Stimulated activated memory B cell treated with anti-CD40 and anti-IgM and Interleukin-4, amounts not matched to agents 10 μg/mL and 1 μg/mL and 100 μg/mL, for 72 hours (primary cell): Measurements from ENCODE around the gene HOXD4.

Experiments used
- ATAC-seq: fragments of 150-1000 bp; cut with Tn5 transposase; 2 replicates; pipeline ENCODE4 v1.10.0; 2021
- H3K27ac Mint-ChIP-seq: one replicate; pipeline ENCODE4 v1.8.0; 2022; ENCODE audit warnings: mild to moderate bottlenecking, mixed read lengths
- H3K27me3 Mint-ChIP-seq: one replicate; pipeline ENCODE4 v1.8.0; 2022; ENCODE audit warnings: mixed read lengths
- H3K36me3 Mint-ChIP-seq: one replicate; pipeline ENCODE4 v1.8.0; 2022; ENCODE audit warnings: mixed read lengths
- H3K4me1 Mint-ChIP-seq: one replicate; pipeline ENCODE4 v1.8.0; 2022; ENCODE audit warnings: mixed read lengths
- H3K4me3 Mint-ChIP-seq: one replicate; pipeline ENCODE4 v1.8.0; 2022; ENCODE audit warnings: mild to moderate bottlenecking, moderate library complexity, mixed read lengths
- H3K9me3 Mint-ChIP-seq: one replicate; pipeline ENCODE4 v1.8.0; 2022; ENCODE audit warnings: mixed read lengths

The HOXD4 gene

GRCh38 chr2:176174382-176174823 is 23.1 kb downstream of the HOXD4 start:
- Mint-ChIP-seq H3K27me3 (peaks cover 95% of the 10 kb centered on the region), H3K4me3 (no peak overlapping the region), H3K9me3 (no peaks in the 10 kb centered on the region), H3K36me3 (no peaks in the 10 kb centered on the region), H3K4me1 (peaks cover 19% of the 10 kb centered on the region), H3K27ac (no peak overlapping the region)
- ATAC-seq = no peak

GRCh38 chr2:176174824-176175708 is 23.7 kb downstream of the HOXD4 start:
- peaks cover 95% of the 10 kb centered on the region for H3K27me3 Mint-ChIP-seq
- no peaks in the 10 kb centered on the region for H3K36me3 Mint-ChIP-seq
- no peak for ATAC-seq
- peaks cover 19% of the 10 kb centered on the region for H3K4me1 Mint-ChIP-seq
- no peak overlapping the region for H3K27ac Mint-ChIP-seq
- H3K4me3 Mint-ChIP-seq = no peak overlapping the region
- H3K9me3 Mint-ChIP-seq = no peaks in the 10 kb centered on the region

DNA sequence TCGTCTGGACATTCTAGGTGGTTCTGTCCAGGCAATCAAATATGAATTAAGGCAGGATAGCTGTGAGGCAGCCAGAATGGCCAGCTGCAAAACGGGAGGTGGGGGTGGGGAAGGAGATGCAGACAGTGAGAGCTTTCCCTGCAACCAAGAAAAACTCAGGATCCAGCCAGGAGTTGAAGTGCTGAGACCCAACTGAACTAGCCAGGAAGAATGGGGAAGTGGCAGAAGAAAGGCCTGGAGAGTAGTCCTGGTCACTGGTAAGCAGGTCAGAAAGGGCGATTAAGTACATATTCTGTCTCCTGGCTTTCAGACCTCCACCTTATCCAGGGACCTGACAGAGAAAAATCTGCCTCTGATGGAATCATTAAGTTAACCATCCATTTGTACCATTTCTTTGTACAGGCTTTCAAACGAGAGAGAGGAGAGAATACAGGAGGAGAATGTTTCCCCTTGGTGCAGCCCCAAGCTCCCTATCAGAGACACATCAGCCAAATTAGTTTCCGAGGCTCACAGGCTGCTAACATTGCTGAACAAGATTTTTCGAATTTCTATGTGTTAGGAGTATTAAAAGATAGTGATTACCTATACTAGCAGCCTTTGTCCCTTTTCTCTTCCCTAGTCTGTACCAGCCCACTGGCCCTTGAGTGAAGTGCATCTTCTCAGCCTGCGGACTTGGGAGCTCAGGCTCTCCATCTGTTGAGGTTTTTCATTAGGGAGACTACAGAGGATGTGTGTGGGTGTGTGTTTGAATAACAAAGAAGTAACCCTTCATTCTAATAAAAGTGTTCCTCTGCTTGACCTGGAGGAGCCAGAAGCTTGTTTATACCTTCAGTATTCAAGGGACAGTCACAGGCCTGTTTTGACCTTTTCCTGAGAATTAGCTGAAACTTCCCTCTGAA is 24.6 kb downstream of the HOXD4 start:
- Mint-ChIP-seq H3K9me3 (no peaks in the 10 kb centered on the region), H3K27ac (no peak overlapping the region), H3K4me1 (peaks cover 19% of the 10 kb centered on the region), H3K4me3 (no peak overlapping the region), H3K27me3 (peaks cover 95% of the 10 kb centered on the region), H3K36me3 (no peaks in the 10 kb centered on the region)
- no peak for ATAC-seq

DNA sequence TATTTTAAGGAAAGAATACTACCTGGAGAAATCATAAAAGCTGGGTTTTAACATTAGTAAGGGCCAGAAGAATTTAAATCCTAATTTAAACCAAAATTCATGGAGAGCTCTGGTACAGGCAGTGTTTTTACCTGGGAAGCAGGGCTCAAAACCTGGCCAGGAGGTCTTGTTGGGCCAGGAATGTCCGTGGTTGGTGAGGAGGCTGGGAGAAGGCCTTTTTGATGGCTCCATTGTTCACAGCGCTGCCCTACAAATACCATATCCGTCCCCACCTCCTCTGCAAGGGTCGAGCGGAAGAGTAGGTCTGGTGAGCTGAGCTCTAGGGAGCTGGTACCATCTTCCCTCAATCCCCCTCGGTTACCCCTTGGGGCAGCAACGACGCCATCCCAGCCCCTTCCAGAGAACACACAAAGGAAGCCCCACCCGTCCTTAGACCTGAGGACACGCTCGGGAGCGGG is 26.3 kb downstream of the HOXD4 start:
- Mint-ChIP-seq H3K27ac (no peak overlapping the region), H3K4me1 (peaks cover 12% of the 10 kb centered on the region), H3K27me3 (peaks cover 87% of the 10 kb centered on the region), H3K9me3 (no peaks in the 10 kb centered on the region), H3K36me3 (no peaks in the 10 kb centered on the region), H3K4me3 (peak overlapping the region; percentile 27)
- no peak for ATAC-seq

DNA sequence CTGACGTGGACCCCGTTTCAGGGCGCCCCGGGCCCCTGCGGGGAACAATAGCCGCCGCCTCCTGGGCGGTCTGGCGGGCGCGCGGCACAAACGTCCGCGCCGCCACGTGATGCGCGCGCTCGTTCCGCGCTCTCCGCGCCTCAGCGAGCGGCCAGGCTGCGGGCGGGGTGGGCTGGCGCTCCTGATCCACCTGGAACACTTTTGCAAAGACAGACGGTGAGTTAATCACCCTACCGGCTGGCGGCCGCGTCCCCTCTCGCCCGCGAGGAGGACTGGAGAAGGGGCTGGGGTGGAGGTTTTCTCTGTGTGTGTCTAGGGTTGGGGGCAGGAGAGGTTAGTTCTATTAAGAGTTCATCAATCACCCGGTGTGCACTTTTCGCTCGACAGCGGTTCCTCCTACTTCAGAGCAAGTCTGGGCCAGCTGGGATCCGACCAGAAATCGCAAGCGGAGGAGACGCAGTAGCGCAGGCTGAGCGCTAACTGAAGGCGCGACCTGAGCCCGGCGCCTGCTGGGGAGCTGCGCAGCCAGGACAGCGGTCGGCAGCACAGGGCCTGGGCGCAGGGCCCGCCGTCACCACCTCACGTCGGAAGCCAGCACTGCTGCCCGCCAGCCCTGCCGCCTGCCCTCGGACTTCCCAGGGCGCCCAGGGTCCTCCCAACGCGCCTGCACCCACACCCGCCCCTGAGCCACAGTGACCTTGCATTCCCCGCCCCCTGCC is 26.8 kb downstream of the HOXD4 start:
- Mint-ChIP-seq H3K9me3 (no peaks in the 10 kb centered on the region), H3K4me3 (peak overlapping the region; percentile 27), H3K4me1 (peaks cover 12% of the 10 kb centered on the region), H3K27ac (no peak overlapping the region), H3K27me3 (peaks cover 82% of the 10 kb centered on the region), H3K36me3 (no peaks in the 10 kb centered on the region)
- ATAC-seq = no peak

DNA sequence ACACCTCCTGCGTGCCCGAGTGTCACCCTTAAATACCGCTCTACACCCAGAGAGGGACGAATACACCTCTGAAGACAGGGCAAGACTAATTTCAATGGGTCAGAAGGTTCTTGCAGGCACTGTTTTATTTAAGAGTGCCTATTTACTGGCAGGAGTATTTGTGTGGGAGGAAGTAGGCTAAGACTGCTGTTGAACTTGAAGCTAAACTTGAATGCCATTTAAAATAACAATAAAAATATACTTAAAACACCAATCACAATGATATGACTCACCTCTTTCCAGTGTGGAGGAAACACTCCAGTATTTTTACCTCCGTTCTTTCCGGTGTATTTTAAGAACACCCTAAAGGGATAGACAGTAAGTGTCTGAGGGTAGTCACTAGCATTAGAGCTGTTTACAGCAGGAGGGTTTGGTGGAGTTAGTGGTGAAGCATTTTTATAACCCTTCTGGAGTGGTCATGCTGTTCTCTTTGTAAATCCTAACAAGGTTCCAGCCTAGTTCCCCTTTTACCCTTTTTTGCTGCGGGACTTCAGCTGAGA is 27.5 kb downstream of the HOXD4 start:
- ATAC-seq = no peak
- peaks cover 75% of the 10 kb centered on the region for H3K27me3 Mint-ChIP-seq
- peaks cover 12% of the 10 kb centered on the region for H3K4me1 Mint-ChIP-seq
- H3K36me3 Mint-ChIP-seq = no peaks in the 10 kb centered on the region
- no peak overlapping the region for H3K27ac Mint-ChIP-seq
- H3K4me3 Mint-ChIP-seq = no peak overlapping the region
- H3K9me3 Mint-ChIP-seq = no peaks in the 10 kb centered on the region

DNA sequence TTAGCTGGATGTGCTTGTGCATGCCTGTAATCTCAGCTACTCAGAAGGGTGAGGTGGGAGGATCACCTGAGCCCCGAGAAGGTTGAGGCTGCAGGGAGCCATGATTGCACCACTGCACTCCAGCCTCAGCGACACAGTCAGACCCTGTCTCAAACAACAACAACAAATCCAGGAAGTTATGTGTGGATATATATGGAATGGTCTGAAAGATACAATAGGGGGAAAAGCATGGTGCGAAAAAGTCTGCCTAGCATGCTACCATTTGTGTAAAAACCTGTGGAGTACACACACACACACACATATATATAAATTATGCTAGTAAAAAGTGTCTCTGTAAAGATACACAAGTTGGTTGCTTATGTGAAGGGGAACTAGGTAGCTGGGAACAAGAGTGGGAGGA is 30.2 kb downstream of the HOXD4 start:
- Mint-ChIP-seq H3K27ac (no peak overlapping the region), H3K4me3 (no peak overlapping the region), H3K27me3 (peaks cover 66% of the 10 kb centered on the region), H3K4me1 (peaks cover 6% of the 10 kb centered on the region), H3K9me3 (no peaks in the 10 kb centered on the region), H3K36me3 (no peaks in the 10 kb centered on the region)
- no peak for ATAC-seq

GRCh38 chr2:176182671-176183070 is 31.3 kb downstream of the HOXD4 start:
- Mint-ChIP-seq H3K9me3 (no peaks in the 10 kb centered on the region), H3K27me3 (peaks cover 66% of the 10 kb centered on the region), H3K4me3 (no peak overlapping the region), H3K4me1 (peaks cover 10% of the 10 kb centered on the region), H3K36me3 (no peaks in the 10 kb centered on the region), H3K27ac (no peak overlapping the region)
- no peak for ATAC-seq

DNA sequence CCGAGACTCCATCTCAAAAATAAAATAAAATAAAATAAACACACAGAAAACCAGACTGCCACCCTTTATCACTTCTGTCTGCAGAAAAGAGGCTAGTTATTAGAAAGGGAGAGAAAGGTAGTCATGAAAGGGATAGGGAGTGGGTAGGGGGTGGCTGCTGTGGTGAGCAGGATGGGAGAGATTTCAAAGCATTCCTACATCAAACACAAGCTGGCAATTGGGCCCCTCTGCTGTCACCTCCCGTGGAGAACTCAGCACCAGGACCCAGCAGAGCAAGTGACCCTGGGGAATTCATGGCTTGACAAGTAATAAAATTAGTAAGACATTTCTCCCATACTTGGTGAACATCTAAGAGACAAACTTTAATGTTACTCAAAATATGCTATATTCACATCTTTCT is 33.4 kb downstream of the HOXD4 start:
- no peak overlapping the region for H3K4me3 Mint-ChIP-seq

GRCh38 chr2:176186024-176186423 is 34.7 kb downstream of the HOXD4 start:
- ATAC-seq = no peak
- Mint-ChIP-seq H3K27ac (no peak overlapping the region), H3K4me1 (peaks cover 23% of the 10 kb centered on the region), H3K4me3 (no peak overlapping the region), H3K27me3 (peaks cover 62% of the 10 kb centered on the region), H3K9me3 (no peaks in the 10 kb centered on the region), H3K36me3 (no peaks in the 10 kb centered on the region)

More for the DNA sequence above, 33.4 kb downstream of the HOXD4 start:
- Mint-ChIP-seq H3K9me3 (no peaks in the 10 kb centered on the region), H3K36me3 (no peaks in the 10 kb centered on the region), H3K27me3 (peaks cover 68% of the 10 kb centered on the region), H3K4me1 (peaks cover 20% of the 10 kb centered on the region), H3K27ac (no peak overlapping the region)
- ATAC-seq = no peak

GRCh38 chr2:176187200-176187898 is 36.0 kb downstream of the HOXD4 start:
- Mint-ChIP-seq H3K27me3 (peaks cover 57% of the 10 kb centered on the region), H3K9me3 (no peaks in the 10 kb centered on the region), H3K36me3 (no peaks in the 10 kb centered on the region), H3K27ac (no peak overlapping the region), H3K4me1 (peaks cover 23% of the 10 kb centered on the region), H3K4me3 (peak overlapping the region; percentile 75)
- ATAC-seq = no peak

DNA sequence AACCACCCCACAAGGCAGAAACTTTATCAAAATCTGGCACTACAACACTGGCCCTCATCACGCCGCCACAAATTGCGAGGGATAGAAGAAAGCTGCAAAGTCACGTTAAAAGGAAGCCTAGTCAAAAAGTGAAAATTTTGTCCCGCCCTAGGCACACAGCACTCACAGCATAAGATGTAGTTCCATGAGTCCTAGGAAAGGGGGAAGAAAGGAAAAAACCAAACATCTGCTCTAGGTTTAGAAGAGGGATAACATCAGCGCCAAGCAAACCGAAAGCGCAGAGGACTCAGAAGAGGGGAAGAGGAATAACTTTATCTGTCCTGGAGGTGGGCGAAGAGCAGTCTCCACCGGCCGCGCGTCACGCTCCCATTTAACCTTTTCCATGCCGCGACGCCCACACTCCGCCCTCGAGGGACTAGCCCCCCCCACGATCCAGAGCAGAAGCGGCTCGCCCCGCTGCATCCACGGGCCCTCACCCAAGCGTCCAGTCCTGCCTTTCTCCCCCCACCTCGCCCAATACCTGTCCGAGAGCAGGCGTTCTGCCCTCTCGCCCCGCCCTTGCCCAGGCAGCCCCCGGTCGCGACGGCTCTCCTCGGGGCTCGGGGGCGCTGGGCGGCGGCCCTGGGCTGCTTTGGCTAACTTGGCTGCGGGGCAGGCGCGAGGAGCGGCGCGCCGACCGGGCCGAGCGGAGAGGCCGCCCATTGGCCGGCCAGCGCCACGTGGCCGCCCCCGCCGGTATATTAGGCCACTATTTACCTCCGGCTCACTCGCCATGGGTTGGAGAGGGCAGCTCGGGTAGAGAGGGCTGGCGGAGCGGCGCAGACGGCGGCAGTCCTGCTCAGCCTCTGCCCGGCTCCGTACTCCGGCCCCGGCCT is 36.8 kb downstream of the HOXD4 start, which contains the start of gene HOXD1:
TSS of gene HOXD1 (plus strand) at position 770 of the 875 bp plus-strand sequence. CDS start 134 bp downstream, outside the sequence.
- H3K27ac Mint-ChIP-seq = no peak within 1 kb of the TSS
- H3K36me3 Mint-ChIP-seq = no peaks in the 10 kb centered on the region
- no peaks in the 10 kb centered on the region for H3K9me3 Mint-ChIP-seq
- peaks cover 23% of the 10 kb centered on the region for H3K4me1 Mint-ChIP-seq
- ATAC-seq = peak; percentile 32
- peak within 1 kb of the TSS; percentile 75 for H3K4me3 Mint-ChIP-seq
- H3K27me3 Mint-ChIP-seq = peaks cover 64% of the 10 kb centered on the region
